GM10248 (cell line): Measurements from ENCODE around the gene COL23A1.
A peak's percentile ranks its signal among the peaks of the same experiment; 100 is the strongest.

Experiments
- CTCF ChIA-PET: fragments of 300-600 bp; sonication (Branson Sonifier 250); formaldehyde crosslinking; extraction: SDS; loops from one replicate; lab custom pipeline; 2021; ENCODE audit warnings: antibody characterized with exemption; lab: Yijun Ruan, JAX
- POLR2A ChIA-PET: fragments of 350-650 bp; sonication (Branson Sonifier 250); formaldehyde crosslinking; extraction: SDS; loops from one replicate; lab custom pipeline; 2020; ENCODE audit warnings: antibody characterized with exemption; lab: Yijun Ruan, JAX
- DNase-seq: peaks from one replicate; pipeline ENCODE4 v3.0.0; 2012; ENCODE audit errors: extremely low spot score
- TF ChIP-seq, protein P1 (sequence below): IDR thresholded peaks from 2 replicates; pipeline ENCODE4 v1.5.1; 2012; ENCODE audit warnings: mild to moderate bottlenecking, low read depth; ENCODE audit errors: extremely low read depth, missing control alignments, control extremely low read depth

COL23A1 gene

GRCh38 chr5:178206166-178207101 is 383.8 kb downstream of the COL23A1 start:
- TF ChIP-seq, protein P1, sequence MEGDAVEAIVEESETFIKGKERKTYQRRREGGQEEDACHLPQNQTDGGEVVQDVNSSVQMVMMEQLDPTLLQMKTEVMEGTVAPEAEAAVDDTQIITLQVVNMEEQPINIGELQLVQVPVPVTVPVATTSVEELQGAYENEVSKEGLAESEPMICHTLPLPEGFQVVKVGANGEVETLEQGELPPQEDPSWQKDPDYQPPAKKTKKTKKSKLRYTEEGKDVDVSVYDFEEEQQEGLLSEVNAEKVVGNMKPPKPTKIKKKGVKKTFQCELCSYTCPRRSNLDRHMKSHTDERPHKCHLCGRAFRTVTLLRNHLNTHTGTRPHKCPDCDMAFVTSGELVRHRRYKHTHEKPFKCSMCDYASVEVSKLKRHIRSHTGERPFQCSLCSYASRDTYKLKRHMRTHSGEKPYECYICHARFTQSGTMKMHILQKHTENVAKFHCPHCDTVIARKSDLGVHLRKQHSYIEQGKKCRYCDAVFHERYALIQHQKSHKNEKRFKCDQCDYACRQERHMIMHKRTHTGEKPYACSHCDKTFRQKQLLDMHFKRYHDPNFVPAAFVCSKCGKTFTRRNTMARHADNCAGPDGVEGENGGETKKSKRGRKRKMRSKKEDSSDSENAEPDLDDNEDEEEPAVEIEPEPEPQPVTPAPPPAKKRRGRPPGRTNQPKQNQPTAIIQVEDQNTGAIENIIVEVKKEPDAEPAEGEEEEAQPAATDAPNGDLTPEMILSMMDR = no peak
- CTCF ChIA-PET = interaction anchor here (0.5 to 0.8 kb wide), 2 partner anchors 26 to 1743 kb away, joined by 3 read pairs; partner anchors contain the start of gene PHYKPL
- DNase-seq = no peak
- POLR2A ChIA-PET = interaction anchor here (0.6 to 2.5 kb wide), 4 partner anchors 10 to 1405 kb away, joined by 3 to 17 read pairs (median 3); partner anchors contain the start of gene NHP2

- TF ChIP-seq, protein P1 = no peak
- no peak for DNase-seq
- CTCF ChIA-PET = interaction anchor here (0.8 kb wide), 1 partner anchor 27 kb away, joined by 3 read pairs; the partner anchor contains the start of gene PHYKPL
- POLR2A ChIA-PET = interaction anchor here (0.6 to 2.5 kb wide), 2 partner anchors 11 to 1405 kb away, joined by 3 to 17 read pairs; no protein-coding TSS in a partner anchor
These were observed 384.5 kb downstream of the COL23A1 start for GRCh38 chr5:178205749-178206047.

- TF ChIP-seq, protein P1 = peak; percentile 14
- ChIA-PET CTCF (interaction anchor here (1.2 to 1.5 kb wide), 3 partner anchors 9 to 131 kb away, joined by 3 to 8 read pairs (median 5); no protein-coding TSS in a partner anchor), POLR2A (interaction anchor here (0.6 to 2.5 kb wide), 11 partner anchors 10 to 1406 kb away, joined by 3 to 39 read pairs (median 4); partner anchors contain the start of genes NHP2 and PHYKPL)
- peak; percentile 90 for DNase-seq
These were observed 385.1 kb downstream of the COL23A1 start for GRCh38 chr5:178204935-178205748.

- TF ChIP-seq, protein P1 = no peak
- ChIA-PET POLR2A (interaction anchor here (0.7 to 1.5 kb wide), 14 partner anchors 10 to 764 kb away, joined by 3 to 39 read pairs (median 3); partner anchors contain the start of genes NHP2, PHYKPL and RMND5B), CTCF (interaction anchor here (1.2 to 1.5 kb wide), 3 partner anchors 9 to 130 kb away, joined by 3 to 8 read pairs (median 5); no protein-coding TSS in a partner anchor)
- DNase-seq = peak; percentile 99
These were observed 385.8 kb downstream of the COL23A1 start, which contains the start of gene HNRNPAB for GRCh38 chr5:178204182-178204934. Gene HNRNPAB (plus strand): TSS chr5:178204533. CDS start chr5:178204838, 305 bp downstream.

- POLR2A ChIA-PET = interaction anchor here (0.7 to 1.5 kb wide), 14 partner anchors 11 to 763 kb away, joined by 3 to 39 read pairs (median 3); partner anchors contain the start of genes NHP2, PHYKPL and RMND5B
- CTCF ChIA-PET = interaction anchor here (1.2 to 1.5 kb wide), 3 partner anchors 8 to 129 kb away, joined by 3 to 8 read pairs (median 5); no protein-coding TSS in a partner anchor
- DNase-seq = peak; percentile 63
- TF ChIP-seq, protein P1 = no peak
These were observed 386.5 kb downstream of the COL23A1 start for GRCh38 chr5:178203670-178204181.
